T follicular helper cell (primary cell): ENCODE results near the gene S100G.
"Not testable (repeated sequence)": the region's sequence is repeated elsewhere in the genome, so short reads cannot be mapped to it uniquely, and the experiment has no call there.

Source experiments
- DNase-seq: peaks from one replicate; pipeline ENCODE4 v3.0.0-alpha.2; 2020; ENCODE audit warnings: low read depth
- total RNA-seq, 2 experiments: gene quantifications; one replicate each; lab custom pipeline; 2026; lab: John Stamatoyannopoulos, UW

Gene S100G, protein sequence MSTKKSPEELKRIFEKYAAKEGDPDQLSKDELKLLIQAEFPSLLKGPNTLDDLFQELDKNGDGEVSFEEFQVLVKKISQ
- 0 reads per million in 2 experiments for total RNA-seq

DNA sequence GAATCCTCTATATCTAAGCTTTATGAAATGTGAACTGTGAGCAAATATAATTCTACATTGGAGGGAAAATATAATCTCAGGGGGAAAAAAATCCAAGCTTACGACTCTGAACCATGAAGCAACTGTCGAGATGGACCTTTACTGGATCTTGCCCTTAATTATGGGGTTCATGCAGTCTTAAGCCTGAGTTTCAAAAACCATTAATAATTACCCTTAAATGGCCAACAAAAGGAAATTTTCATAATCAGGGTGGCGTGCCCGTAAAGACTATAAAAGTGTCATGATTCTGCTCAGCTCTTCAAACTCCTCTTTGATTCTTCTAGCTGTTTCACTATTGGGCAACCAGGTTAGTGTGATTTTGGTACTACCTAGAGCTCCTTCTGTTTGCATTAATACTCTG is at the start of gene S100G:
TSS of gene S100G (plus strand) at position 301 of the 400 bp plus-strand sequence. CDS start 849 bp downstream, outside the sequence.
- DNase-seq, result no peak

DNA sequence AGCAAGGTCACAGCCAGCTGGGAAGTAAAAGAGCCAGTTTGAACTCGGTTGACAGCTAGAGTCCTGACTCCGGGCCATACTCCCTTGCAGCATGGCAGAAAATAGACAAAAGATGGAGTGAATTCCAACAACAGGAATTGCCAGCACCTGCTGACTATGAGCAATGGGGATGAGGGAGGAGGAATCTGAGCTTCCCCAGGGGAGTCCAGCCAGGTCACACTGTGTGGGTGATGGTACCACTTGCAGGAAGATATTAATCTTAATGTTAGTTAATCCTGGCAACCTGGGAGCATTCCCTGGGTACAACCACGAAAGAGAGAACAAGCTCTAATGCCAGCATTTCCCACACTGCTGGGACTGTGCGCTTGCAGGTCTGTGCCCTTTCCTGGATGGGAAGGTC is 48.1 kb upstream of the S100G start:
- no peak for DNase-seq

DNA sequence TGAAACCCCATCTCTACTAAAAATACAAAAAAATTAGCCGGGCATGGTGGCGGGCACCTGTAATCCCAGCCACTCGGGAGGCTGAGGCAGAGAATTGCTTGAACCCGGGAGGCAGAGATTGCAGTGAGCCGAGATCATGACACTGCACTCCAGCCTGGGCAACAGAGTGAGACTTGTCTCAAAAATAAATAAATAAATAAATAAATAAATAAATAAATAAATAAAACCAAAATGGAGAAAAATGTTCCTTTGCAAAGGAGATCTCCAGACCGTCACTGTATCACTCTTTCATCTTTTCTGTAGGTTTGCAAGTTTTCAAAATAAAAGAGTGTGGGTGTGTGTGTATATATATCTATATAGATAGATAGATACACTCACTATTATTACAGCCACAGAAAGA is 46.7 kb upstream of the S100G start:
- not testable (repeated sequence) for DNase-seq

DNA sequence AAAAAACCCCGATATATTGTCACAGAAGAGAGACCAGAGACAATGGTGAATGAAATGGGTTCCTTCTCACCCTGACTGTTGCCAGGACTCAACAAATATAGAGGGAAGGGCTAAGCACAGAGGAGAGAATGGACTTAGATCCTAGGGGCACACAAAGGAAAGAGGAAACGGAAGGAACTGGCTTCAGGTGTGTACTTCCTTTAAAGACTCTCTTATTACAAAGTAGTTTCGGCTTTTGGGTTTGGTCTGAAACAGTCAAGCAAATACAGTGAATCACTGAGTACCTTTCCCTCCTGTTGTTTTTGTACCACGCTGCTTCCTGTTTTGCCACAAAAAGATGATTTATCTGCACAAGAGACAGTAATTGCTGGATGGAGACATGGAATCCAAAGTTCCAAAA is 46.1 kb upstream of the S100G start:
- no peak for DNase-seq

DNA sequence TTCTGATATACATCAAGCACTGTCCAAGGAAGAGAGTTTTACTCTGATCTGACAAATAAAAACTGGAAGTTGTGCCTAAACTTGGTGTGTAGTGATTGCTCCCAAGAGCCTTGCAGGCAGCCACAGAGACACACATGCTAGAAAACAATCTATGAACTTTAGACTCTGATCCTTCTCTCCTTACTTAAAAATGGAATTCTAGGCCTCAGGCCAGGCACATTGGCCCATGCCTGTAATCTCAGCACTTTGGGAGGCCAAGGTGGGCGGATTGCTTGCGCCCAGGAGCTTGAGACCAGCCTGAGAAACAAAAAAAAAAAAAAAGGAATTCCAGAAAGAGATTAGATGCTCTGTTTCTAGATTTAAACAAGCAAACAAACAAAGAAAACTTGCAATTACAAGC is 45.6 kb upstream of the S100G start:
- DNase-seq, result no peak

DNA sequence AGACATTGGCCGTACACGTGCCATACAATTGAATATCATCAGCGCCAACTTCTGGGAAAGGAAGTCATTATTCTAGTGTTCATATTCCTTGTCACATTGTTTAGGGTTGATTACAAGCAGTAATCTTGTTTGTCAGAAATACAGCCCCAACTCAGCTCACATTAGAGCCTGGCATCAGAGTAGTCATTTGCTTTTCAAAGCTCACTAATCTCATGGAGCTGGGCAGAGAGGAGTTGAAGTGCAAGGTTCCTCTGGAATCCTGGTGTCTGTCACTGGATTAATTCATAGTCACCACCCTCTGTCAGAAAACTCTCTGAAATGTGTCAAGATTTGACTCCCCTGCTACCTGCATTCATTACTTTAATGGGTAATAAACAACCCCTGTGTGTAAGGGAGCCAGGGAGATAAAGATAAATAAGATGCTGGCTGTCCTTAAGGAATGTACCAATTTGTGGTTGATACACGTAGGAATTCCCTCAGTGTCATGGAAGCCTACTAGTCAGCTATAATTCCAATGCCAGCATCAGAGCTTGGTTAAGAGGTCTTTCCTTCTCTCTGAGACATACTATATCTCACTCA is 43.7 kb upstream of the S100G start:
- no peak for DNase-seq

DNA sequence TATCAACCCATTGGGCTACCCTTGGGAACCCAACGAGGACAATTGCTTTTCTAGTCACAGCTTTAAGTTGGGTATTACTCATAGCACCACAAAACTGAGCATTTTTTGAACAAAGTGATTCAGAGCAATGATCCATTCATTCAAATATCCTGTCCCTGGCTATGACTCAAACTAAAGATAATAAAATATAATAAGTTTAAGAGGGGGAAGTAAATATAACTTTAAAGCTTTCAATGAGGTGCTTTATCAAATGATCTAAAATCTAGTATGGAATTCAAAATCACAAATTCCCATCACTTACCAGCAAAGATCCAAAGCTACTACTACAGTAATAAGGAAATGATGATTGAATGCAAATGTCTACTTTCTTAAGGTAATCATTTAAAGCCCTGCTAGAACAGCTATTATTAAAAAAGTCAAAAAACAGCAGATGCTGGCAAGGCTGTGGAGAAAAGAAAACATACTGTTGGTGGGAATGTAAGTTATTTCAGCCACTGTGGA is 39.8 kb upstream of the S100G start:
- no peak for DNase-seq

DNA sequence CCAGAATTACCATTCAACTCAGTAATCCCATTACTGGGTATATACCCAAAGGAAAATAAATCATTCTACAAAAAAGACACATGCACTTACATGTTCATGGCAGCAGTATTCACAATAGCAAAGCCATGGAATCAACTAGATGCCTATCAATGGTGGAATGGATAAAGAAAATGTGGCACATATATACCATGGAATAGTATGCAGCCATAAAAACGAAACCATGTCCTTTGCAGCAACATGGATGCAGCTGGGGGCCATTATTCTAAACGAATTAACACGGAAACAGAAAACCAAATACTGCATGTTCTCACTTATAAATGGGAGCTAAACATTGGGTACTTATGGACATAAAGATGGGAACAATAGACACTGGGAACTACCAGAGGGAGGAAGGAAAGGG is 39.3 kb upstream of the S100G start:
- DNase-seq, result not testable (repeated sequence)

DNA sequence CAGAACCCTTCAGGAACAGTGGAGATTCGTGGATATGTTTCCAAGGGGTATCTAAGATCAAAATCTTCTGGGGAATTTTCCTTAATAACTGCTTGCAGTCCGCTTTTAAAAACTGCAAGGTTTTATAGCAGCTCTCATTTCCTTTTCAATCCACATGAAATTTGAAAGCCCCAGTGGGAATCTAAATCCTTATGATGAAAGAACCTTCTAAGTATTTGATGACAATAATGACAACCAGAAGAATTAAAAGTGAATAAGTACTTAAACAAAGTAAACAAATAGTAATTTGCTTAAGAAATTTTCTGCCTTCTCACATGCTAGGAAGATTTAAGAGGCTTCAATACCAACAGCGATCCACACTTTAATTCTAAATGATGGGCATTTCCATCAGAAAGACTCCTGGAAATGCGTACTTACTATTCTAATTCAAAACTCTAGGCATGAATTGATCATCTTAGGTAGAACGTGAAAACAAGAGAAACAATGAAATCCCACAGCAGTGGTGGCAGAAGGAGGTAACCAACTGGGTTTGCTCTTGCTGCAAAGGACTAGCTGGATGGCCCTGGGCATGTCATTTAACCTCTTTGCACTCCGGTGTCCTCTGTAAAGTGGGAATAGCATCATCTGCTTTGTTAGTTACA is 37.6 kb upstream of the S100G start:
- DNase-seq, result no peak

DNA sequence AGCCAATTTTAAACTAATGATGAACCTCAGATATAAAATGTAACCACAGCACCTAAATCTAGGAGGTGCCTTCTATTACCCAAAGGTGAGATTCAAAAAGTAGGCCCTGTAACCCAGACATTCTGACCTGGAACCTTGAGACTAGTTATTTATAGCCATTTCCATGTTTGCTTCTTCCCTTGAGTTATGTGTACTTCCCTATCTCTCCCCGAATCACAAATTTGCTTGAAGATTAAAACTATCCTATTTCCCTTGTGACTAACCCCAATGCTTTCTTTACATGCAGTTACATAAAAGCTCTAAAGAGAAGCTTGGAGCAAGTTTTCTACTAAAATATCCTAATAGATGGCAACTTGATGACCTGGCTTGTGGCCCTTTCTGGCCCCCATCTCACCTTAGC is 32.6 kb upstream of the S100G start:
- no peak for DNase-seq

DNA sequence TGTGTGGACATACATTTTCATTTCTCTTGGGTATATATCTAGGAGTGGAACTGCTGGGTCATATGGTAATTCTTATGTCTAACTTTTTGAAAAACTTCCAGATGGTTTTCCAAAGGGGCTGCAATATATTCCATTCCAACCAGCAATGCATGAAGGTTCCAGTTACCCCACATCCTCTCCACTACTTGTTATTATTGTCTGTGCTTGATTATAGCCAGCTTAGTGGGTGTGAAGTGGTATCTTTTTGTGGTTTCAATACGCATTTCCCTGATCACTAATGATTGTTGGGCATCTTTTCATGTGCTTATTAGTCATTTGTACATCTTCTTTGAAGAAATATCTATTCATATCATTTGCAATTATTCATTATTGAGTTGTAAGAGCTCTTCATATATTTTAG is 31.5 kb upstream of the S100G start:
- DNase-seq, result no peak

DNA sequence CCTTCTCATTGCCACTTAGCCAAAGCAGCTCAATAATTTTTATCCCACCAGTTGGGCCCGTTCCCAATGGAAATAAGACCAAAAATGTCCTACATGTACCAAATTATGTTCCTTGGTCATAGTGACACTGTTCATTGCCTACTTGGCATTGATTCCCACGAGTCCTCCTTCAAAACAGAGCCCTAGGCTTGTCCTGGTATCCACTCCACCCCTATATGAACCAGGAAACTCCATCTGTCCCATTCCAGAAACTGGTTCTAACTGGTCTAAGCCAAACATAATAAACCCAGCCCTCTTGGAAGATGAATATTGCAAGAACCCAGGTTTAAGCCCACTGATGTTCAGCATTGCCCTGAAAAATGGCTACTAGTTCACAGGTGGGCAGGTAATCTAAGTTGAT is 30.9 kb upstream of the S100G start:
- DNase-seq, result no peak

DNA sequence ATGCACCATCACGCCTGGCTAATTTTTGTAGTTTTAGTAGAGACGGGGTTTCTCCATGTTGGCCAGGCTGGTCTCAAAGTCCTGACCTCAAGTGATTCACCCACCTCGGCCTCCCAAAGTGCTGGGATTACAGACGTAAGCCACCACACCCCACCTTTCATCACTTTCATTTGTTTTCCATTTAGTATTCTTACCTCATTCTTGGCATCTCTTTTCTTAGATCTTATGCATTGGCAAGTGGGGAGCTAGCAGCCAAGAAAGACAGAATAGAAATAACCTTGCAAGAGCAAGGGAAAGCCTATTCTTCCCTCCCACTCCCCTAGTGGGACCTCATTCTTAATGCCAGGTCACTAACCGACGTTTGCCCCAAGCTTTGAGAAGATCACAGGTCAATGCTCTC is 21.4 kb upstream of the S100G start:
- not testable (repeated sequence) for DNase-seq

DNA sequence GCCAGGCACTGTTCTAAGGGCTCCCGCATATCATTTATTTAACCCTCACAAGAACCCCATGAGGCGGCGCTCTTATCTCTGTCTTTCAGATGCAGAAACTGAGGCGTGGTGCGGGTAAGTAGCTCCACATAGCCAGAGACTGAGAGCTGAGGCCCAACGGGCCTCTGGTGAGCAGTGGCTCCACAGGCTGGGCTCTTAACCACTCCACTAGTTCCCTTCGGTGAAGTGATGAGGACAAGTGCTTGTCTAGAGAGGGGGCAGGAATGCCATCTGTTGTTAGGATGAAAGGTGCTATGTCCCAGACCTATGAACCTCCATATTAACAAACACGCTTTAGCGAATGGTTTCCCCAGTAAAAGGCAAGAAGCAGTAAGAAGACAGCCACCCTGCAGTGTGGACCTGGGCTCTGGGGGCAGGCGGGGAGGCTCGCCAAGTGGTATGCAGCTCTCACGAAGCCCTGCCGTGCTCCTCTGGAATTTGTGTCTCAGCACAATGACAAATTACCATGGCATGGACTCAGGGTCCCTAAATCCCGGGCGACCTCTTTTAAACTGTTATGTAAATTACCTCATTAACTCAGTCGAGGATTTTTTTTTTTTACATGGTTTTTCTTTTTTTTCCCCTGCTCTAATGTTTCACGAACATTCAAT is 20.9 kb upstream of the S100G start:
- no peak for DNase-seq

DNA sequence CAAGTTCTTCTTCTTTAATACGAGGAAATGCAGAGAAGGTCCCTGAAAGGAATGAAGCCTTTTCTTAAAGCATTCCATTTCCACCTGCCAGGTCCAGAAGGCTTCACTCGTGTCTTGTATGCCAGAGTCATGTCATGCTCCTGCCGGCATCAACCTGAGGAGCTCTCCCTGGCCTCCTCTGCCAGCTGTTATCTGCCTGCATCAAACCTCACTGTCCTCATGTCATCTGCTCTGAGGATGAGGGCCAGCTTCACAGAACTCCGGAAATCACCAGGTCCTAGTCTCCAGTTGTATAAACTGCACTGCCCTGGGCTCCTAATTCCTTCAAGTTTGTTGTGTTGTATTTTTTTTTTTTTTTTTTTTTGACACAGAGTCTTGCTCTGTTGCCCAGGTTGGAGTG is 20.0 kb upstream of the S100G start:
- DNase-seq, result no peak

DNA sequence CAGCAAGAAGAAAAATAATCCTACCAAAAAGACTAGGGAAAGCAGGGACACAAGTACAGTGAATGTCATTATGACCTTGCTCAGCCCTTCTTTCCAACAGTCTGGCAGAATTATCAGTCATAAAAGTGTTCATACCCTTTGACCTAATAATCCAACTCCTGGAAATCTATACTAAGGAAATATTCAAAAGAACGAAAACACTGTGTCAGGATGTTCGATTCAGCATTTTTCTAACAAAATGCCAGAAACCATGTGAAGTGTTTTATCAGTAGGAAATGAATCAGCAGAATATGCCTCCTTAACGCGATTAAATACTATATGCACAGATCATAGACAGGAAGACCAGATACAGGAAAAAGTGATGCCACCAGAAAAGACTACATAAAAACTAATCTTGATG is 16.2 kb upstream of the S100G start:
- no peak for DNase-seq

DNA sequence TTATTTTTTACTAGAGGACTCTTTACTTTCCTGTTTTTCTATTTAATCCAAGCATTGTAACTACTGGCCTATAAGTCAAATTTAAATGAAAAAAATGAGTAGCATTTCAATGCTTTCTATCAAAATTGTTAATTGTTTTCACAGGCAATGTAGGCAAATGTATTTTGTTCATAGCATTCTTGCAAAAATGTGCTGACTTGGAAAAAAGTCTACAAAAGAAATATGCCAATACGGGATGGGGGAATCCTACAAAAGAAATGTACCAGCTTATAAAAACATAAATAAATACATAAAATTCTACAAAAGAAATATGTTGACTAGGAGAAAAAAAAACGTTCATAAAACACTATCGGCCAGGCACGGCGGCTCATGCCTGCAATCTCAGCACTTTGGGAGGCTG is 14.9 kb upstream of the S100G start:
- DNase-seq, result no peak

DNA sequence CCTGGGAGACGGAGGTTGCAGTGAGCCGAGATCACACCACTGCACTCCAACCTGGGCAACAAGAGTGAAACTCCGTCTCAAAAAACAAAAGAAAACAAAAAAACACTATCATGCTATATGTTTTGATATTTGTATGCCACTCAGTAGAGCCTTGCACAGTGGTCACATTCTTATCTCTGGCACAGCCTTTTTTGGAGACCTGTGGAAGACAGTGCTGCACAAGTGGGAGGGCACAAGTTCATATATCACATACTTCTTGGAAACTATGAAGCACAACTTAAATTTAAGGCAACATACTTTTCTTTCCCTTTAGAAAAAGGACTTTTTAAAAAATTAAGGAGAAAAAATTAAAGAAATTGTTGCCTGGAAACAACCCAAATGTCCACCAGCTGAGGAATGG is 14.4 kb upstream of the S100G start:
- DNase-seq, result no peak

DNA sequence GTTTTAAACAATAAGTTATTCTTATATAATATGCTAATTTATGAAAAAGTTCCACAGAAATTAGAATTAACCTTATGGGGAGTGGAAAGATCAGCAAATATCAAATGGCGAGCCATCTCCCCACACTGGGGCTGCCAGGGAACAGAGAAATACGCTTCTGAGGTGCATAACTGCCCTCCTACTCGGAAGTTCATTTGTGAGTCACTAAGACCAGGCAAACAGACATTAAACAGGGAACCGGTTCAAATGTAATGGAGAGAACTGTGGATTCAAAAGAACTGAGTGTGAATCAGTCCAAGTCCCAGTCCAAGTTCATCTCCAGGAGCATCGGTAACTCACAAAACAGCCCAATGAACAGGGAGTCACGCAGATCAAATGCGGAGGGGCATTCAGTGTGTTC is 11.4 kb upstream of the S100G start:
- DNase-seq, result no peak

DNA sequence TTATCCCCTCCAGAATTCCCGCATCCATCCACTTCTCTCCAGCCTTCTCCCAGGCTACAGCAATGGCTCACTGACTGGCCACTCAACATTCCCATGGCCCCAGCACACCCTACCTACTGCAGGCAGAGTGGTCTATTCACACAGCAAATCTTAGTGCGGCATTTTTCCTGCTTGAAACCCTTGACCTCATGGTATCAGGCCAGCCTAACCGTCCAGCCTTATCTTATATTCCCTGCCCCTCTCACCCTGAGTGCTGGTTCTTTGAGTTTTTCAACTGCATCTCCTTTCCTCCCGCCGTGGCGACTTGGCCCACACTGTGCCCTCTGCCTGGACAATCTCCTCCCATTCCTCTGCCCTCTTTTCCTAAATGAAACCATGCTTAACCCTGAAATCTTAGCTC is 10.0 kb upstream of the S100G start:
- DNase-seq, result no peak

DNA sequence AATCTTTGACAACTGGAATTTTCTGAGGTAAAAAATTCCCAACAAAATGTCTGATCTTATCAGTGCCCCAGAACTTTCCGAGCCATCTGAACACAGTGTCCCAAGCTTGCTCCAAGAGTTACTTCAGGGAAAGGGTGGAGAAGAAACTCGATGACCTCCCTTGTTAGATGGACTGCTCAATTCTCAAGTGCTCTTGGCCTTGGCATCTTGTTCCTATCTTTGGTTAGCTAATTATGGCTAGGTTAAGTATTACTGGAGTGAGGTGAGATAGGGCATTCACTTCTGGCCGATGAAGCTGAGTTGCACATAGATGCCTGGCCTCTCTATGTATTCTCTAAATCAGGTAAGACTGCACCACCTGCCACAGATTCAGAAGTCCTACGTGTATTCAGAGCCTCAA is 9.1 kb upstream of the S100G start:
- no peak for DNase-seq

DNA sequence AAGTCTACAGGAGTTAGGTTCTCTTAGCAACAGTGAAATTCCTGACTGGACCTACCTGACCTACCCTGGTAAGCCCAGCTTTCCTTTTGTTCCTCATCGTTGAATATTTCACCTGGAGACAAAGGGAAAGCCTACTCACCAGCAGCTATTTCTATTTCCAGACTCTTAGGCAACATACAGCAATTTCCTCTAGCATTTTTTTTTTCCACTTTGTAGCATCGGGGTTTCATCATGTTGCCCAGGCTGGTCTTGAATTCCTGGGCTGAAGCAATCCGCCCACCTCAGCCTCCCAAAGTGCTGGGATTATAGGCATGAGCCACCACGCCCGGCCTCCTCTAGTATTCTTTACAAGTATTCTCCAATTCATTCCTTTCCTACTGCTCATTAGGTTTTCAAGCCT is 6.8 kb upstream of the S100G start:
- DNase-seq, result no peak
